Fibroblast of lung (primary cell): Measurements from ENCODE around the gene SLX1B.
"Not testable (repeated sequence)": the region's sequence is repeated elsewhere in the genome, so short reads cannot be mapped to it uniquely, and the experiment has no call there.

Experiments
- CTCF ChIP-seq, 2 donors: IDR thresholded peaks in 1 of 2; conservative IDR thresholded peaks in 1 of 2; 1 replicate in 1 of 2; 2 replicates in 1 of 2; pipeline ENCODE4 v1.5.1; 2011 to 2012; ENCODE audit warnings: low read length in 2 of 2, control low read depth in 1 of 2, inconsistent platforms in 1 of 2, low read depth in 1 of 2, mild to moderate bottlenecking in 1 of 2
- EZH2 ChIP-seq: IDR thresholded peaks from 2 replicates; pipeline ENCODE4 v1.5.1; 2012; ENCODE audit warnings: low read length, control low read depth, mild to moderate bottlenecking; ENCODE audit errors: missing control alignments

DNA sequence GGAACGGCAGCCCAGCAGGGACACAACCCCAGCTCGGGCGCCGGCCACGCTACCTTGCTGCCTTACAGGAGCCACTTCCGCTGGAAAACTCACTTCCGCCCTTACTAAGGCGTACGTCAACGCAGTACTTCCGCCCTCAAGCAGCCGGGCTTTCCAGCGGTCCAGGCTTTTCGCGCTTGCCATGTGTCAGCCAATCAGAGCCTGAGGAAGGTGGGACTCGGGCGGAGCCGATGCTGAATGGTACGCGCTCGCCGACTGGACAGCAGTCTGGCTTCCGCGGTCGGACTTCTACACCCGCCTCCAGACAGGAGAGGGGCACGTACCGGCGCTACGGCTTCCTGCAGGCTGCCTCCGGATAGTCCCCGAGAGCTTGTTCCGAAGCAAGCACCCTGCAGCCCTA, at the start of gene SLX1B, which contains the start of gene BOLA2:
- TF ChIP-seq CTCF (conservative IDR thresholded peaks at IDR 0.05 in 1 of 2, IDR thresholded peaks at IDR 0.05 in 1 of 2; ENCODE audit: low read depth in 1 of 2, low read length in 2 of 2); EZH2: not testable (repeated sequence)
